Measurements from ENCODE around the gene GIGYF2. TPM values are rescaled to one million over a fixed set of nuclear protein-coding genes. Genes with fewer than 3 reads are reported as not detected.

Gene GIGYF2
- total RNA-seq, 1 experiment from 2014 or later: 60.6 TPM

GRCh38 chr2:232772531-232772930, 75.4 kb downstream of the GIGYF2 start:
- Histone ChIP-seq H3K36me3 (ENCODE audit: control insufficient read depth in 1 of 2, insufficient read depth in 2 of 2, low read length in 2 of 2) (peaks cover 3 to 23% of the 10 kb centered on the region in 2 experiments; a peak in 3 of 4 replicates), H3K79me2 (ENCODE audit: insufficient read depth, low read length) (no peaks in the 10 kb centered on the region; the same call in 1 of the 2 replicates), H3K27me3 (ENCODE audit: insufficient read depth, low read length) (no peaks in the 10 kb centered on the region), H3K4me1 (ENCODE audit: control insufficient read depth in 1 of 2, insufficient read depth in 2 of 2, low read length in 2 of 2) (no peaks in the 10 kb centered on the region), H3K4me3 (replicated peaks in 1 of 2; ENCODE audit: low read depth in 1 of 2, low read length in 2 of 2) (no peak overlapping the region), H4K20me1 (ENCODE audit: insufficient read depth) (0 out of 2 replicates have a peak, but pooled peaks cover 3% of the 10 kb centered on the region), H3K9ac (ENCODE audit: low read length) (no peak overlapping the region), H3K4me2 (ENCODE audit: low read length) (no peak overlapping the region), H3K9me2 (ENCODE audit: insufficient read depth) (no peaks in the 10 kb centered on the region), H2AFZ (ENCODE audit: low read depth, low read length, poor library complexity, severe bottlenecking) (no peak overlapping the region), H3K27ac (ENCODE audit: low read depth, low read length) (no peak overlapping the region), H3K9me3 (ENCODE audit: control insufficient read depth in 1 of 2, insufficient read depth in 1 of 2, low read depth in 1 of 2, low read length in 2 of 2) (no peaks in the 10 kb centered on the region)
- ChIA-PET POLR2A (no interaction called here), RAD21 (ENCODE audit: low non-redundant PET in 1 of 2, low total read pairs in 2 of 2, uncharacterized antibody in 2 of 2, unreplicated experiment in 2 of 2) (no interaction called here), CTCF (no interaction called here)
- DNase-seq (ENCODE audit: low read depth, low spot score): no peak
- intact Hi-C loops (cut with micrococcal nuclease): no loop called here
- BruUV-seq (replicated peaks): no TSS peak
- ATAC-seq: no peak
- TF ChIP-seq ATF3 (IDR thresholded peaks at IDR 0.05) (no peak), ZFX (IDR thresholded peaks at IDR 0.05) (no peak), TCF7L2 (IDR thresholded peaks at IDR 0.05; ENCODE audit: borderline replicate concordance, extremely low read depth, insufficient read depth, insufficient read length) (no peak), FOSL1 (IDR thresholded peaks at IDR 0.05; ENCODE audit: low read depth) (no peak), CBX3 (IDR thresholded peaks at IDR 0.05; ENCODE audit: low read depth) (no peak), POLR2A (IDR thresholded peaks at IDR 0.05; ENCODE audit: borderline replicate concordance, extremely low read depth, insufficient read depth, insufficient read length) (no peak), EZH2 (IDR thresholded peaks at IDR 0.05) (no peak), ELF1 (IDR thresholded peaks at IDR 0.05; ENCODE audit: borderline replicate concordance, low read depth) (no peak), SP1 (IDR thresholded peaks at IDR 0.05; ENCODE audit: low read depth) (no peak), ZBTB33 (IDR thresholded peaks at IDR 0.05; ENCODE audit: extremely low read depth, insufficient replicate concordance, low read length) (no peak), SRF (IDR thresholded peaks at IDR 0.05; ENCODE audit: low read depth) (no peak)
- TF ChIP-seq, protein P1, sequence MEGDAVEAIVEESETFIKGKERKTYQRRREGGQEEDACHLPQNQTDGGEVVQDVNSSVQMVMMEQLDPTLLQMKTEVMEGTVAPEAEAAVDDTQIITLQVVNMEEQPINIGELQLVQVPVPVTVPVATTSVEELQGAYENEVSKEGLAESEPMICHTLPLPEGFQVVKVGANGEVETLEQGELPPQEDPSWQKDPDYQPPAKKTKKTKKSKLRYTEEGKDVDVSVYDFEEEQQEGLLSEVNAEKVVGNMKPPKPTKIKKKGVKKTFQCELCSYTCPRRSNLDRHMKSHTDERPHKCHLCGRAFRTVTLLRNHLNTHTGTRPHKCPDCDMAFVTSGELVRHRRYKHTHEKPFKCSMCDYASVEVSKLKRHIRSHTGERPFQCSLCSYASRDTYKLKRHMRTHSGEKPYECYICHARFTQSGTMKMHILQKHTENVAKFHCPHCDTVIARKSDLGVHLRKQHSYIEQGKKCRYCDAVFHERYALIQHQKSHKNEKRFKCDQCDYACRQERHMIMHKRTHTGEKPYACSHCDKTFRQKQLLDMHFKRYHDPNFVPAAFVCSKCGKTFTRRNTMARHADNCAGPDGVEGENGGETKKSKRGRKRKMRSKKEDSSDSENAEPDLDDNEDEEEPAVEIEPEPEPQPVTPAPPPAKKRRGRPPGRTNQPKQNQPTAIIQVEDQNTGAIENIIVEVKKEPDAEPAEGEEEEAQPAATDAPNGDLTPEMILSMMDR (IDR thresholded peaks at IDR 0.05 in 2 of 3, conservative IDR thresholded peaks at IDR 0.05 in 1 of 3; ENCODE audit: borderline replicate concordance in 1 of 3, insufficient read depth in 1 of 3, low read depth in 2 of 3, low read length in 2 of 3): no peak

All from HCT116 (cell line).